Measurements from ENCODE around the gene RAVER1.

The RAVER1 gene

DNA sequence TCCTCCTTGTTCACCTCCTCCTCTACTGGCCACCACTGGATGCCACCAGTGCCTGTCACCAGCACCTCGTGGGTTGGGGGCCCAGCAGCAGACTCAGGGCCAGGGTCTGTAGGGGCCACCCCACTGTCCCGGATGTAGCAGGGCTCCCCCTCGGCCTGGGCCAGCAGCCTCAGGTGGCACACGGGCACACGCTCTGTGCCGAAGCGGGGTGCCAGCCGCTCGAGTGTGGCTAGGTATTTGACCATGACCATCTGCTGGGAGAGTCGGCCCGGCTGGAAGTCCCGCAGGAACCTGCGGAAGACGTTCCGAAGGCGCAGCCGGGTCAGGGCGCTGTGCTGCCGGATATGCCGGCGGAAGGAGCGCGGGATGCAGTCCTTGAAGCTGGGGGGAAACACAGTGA is 32.2 kb upstream of the RAVER1 start:
- H3K27me3 ChIP-seq (ENCODE audit: insufficient read depth, low read length) = no peaks in the 10 kb centered on the region
- H3K4me3 ChIP-seq (ENCODE audit: low read depth, low read length) = no peak overlapping the region
- H3K36me3 ChIP-seq (ENCODE audit: insufficient read depth, low read length) = no peaks in the 10 kb centered on the region; the same call in 1 of the 2 replicates
- H3K4me1 ChIP-seq (ENCODE audit: control insufficient read depth, insufficient read depth, low read length, unreplicated experiment) = no peaks in the 10 kb centered on the region
- no peak overlapping the region for H2AFZ ChIP-seq (ENCODE audit: low read length, unreplicated experiment)
- no peak overlapping the region for H3K27ac ChIP-seq (ENCODE audit: low read depth, low read length)
- no peaks in the 10 kb centered on the region for H3K79me2 ChIP-seq (ENCODE audit: control insufficient read depth, insufficient read depth, low read length, unreplicated experiment)

DNA sequence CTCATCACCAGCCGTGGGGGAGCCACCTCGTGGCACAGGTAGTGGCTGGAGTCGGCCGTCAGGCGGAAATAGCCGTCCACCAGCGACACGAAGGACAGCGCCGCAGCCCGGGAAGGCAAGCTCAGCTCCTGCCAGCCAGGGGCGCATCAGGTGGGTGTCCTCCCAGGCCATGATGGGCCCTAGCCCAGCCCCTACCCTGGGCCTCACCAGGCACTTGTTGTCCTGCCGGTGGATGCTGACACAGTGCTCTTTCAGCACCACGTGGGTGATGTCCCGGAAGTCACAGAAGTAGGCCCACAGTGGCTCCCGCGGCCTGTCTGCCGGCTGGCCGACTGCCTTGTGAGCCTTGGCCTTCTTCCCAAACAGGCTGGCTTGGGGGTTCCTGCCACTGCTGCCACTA is 31.3 kb upstream of the RAVER1 start:
- Histone ChIP-seq H3K27me3 (ENCODE audit: insufficient read depth, low read length) (no peaks in the 10 kb centered on the region), H2AFZ (ENCODE audit: low read length, unreplicated experiment) (no peak overlapping the region), H3K4me3 (ENCODE audit: low read depth, low read length) (no peak overlapping the region), H3K79me2 (ENCODE audit: control insufficient read depth, insufficient read depth, low read length, unreplicated experiment) (no peaks in the 10 kb centered on the region), H3K36me3 (ENCODE audit: insufficient read depth, low read length) (no peaks in the 10 kb centered on the region; the same call in 1 of the 2 replicates), H3K4me1 (ENCODE audit: control insufficient read depth, insufficient read depth, low read length, unreplicated experiment) (no peaks in the 10 kb centered on the region), H3K27ac (ENCODE audit: low read depth, low read length) (no peak overlapping the region)

DNA sequence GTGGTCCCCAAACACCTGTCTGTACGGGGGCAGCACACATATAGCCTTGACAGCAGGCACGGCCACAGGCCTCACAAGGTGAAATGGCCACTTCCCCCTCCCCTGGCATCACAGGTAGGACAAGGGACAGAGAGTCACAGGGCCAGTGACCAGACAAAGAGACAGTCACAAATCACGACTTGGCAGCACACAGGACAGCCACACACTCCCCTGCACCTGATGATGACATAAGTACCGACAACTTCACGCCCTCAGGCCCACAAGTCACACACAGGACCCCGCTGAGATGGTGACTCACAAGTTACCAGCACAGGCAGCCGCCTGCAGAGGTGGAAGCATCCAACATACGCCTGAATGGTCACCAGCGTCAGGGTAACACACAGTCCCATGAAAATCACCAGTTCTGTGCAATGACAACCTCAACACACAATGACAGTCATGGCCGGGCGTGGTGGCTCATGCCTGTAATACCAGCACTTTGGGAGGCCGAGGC is 30.5 kb upstream of the RAVER1 start:
- Histone ChIP-seq H3K79me2 (ENCODE audit: control insufficient read depth, insufficient read depth, low read length, unreplicated experiment) (no peaks in the 10 kb centered on the region), H3K36me3 (ENCODE audit: insufficient read depth, low read length) (no peaks in the 10 kb centered on the region; the same call in 1 of the 2 replicates), H3K27me3 (ENCODE audit: insufficient read depth, low read length) (no peaks in the 10 kb centered on the region), H3K27ac (ENCODE audit: low read depth, low read length) (no peak overlapping the region), H3K4me3 (ENCODE audit: low read depth, low read length) (no peak overlapping the region), H3K4me1 (ENCODE audit: control insufficient read depth, insufficient read depth, low read length, unreplicated experiment) (no peaks in the 10 kb centered on the region), H2AFZ (ENCODE audit: low read length, unreplicated experiment) (no peak overlapping the region)

DNA sequence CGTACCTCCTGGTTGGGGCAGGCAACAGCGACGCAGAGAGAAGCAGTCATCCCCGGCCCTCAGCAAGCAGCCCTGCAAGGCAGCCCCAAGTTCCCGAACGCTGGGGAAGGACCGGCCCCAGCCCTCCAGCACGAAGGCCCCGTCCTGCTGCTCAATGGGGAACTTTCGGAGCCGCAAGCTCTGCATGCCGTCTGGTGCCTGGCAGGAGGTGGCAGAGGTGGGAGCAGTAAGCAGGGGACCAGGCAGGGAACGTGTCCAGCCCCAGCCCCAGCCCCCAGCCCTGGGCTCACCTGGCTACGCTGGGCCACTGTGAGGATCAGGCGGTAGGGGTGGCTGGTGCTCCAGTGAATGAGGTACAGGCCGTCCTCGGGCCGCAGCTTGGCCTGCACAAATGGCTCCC is 28.9 kb upstream of the RAVER1 start:
- Histone ChIP-seq H3K27ac (ENCODE audit: low read depth, low read length) (no peak overlapping the region), H3K79me2 (ENCODE audit: control insufficient read depth, insufficient read depth, low read length, unreplicated experiment) (no peaks in the 10 kb centered on the region), H3K27me3 (ENCODE audit: insufficient read depth, low read length) (no peaks in the 10 kb centered on the region), H3K4me1 (ENCODE audit: control insufficient read depth, insufficient read depth, low read length, unreplicated experiment) (no peaks in the 10 kb centered on the region), H3K4me3 (ENCODE audit: low read depth, low read length) (no peak overlapping the region), H3K36me3 (ENCODE audit: insufficient read depth, low read length) (no peaks in the 10 kb centered on the region), H2AFZ (ENCODE audit: low read length, unreplicated experiment) (no peak overlapping the region)

DNA sequence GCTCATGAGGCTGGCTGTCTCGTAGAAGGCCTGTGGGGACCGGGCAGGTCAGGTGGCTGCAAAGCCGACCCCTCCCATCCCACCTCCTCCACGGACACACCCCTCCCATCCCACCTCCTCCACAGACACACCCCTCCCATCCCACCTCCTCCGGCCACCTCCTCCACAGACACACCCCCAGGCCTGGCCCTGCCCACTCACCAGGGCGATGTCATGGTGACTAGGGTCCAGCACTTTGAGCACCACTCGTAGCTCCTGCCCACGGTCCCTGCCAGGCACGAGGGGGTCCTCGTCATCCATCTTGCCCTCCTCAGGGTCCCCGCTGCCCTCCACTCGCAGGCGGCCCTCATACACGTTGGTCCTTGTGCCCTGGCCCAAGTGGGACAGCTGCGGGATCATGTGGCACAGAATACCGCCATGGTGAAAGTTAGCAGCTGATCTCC is 28.3 kb upstream of the RAVER1 start:
- Histone ChIP-seq H3K4me1 (ENCODE audit: control insufficient read depth, insufficient read depth, low read length, unreplicated experiment) (no peaks in the 10 kb centered on the region), H3K27ac (ENCODE audit: low read depth, low read length) (no peak overlapping the region), H2AFZ (ENCODE audit: low read length, unreplicated experiment) (no peak overlapping the region), H3K36me3 (ENCODE audit: insufficient read depth, low read length) (no peaks in the 10 kb centered on the region), H3K79me2 (ENCODE audit: control insufficient read depth, insufficient read depth, low read length, unreplicated experiment) (no peaks in the 10 kb centered on the region), H3K4me3 (ENCODE audit: low read depth, low read length) (no peak overlapping the region), H3K27me3 (ENCODE audit: insufficient read depth, low read length) (no peaks in the 10 kb centered on the region)

DNA sequence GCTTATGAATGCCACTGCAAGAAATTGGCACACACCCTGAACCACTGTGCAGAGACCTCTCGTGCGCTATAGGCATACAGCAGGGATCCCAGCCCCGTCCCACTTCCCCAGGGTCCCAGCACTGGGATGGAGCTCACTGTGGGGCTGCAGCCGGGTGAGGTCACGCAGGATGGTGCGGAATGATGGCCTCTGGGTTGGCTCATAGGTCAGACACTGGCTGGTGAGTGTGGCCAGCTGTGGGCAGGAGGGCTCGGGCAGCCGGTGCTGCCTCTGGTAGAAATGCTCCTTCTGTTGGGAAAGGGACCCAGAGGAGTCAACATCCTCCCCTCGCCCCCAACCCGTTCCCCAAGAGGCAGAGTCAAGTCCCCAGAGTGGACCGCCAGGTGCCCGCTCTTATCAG is 23.1 kb upstream of the RAVER1 start:
- H3K4me1 ChIP-seq (ENCODE audit: control insufficient read depth, insufficient read depth, low read length, unreplicated experiment) = no peaks in the 10 kb centered on the region
- H3K4me3 ChIP-seq (ENCODE audit: low read depth, low read length) = no peak overlapping the region
- H3K79me2 ChIP-seq (ENCODE audit: control insufficient read depth, insufficient read depth, low read length, unreplicated experiment) = no peaks in the 10 kb centered on the region
- H3K27me3 ChIP-seq (ENCODE audit: insufficient read depth, low read length) = no peaks in the 10 kb centered on the region
- H2AFZ ChIP-seq (ENCODE audit: low read length, unreplicated experiment) = no peak overlapping the region
- peaks cover 18% of the 10 kb centered on the region; the same call in 1 of the 2 replicates for H3K36me3 ChIP-seq (ENCODE audit: insufficient read depth, low read length)
- H3K27ac ChIP-seq (ENCODE audit: low read depth, low read length) = no peak overlapping the region

DNA sequence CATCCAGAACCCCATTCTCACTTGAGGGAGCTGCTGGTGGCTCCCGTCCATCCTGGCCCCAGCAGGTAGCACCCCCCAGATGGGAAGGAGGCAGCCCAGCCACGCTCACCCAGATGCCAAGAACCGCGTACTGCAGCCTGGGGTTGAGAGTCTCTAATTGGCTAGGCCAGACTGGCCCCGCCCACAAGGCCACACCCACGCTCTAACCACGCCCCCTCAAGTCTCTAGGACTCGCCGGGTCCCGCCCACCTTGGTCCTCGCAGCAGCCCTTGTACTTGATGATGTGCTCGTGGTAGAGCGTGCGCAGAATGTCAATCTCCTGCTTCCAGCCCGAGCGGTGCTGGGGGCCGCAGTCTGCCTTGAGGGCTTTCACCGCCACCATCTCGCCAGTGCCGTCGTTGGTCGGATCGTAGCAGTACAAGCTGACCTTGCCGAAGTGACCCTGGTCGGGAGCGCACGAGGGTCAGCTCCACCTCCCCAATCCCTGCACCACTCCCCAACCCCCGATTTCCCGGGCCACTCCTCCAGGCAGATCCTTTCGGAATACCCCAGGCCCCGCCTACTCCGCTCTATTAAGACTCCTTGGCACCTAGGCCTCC is 20.6 kb upstream of the RAVER1 start:
- Histone ChIP-seq H3K36me3 (ENCODE audit: insufficient read depth, low read length) (peaks cover 18% of the 10 kb centered on the region; the same call in 1 of the 2 replicates), H3K27me3 (ENCODE audit: insufficient read depth, low read length) (no peaks in the 10 kb centered on the region), H2AFZ (ENCODE audit: low read length, unreplicated experiment) (no peak overlapping the region), H3K27ac (ENCODE audit: low read depth, low read length) (no peak overlapping the region), H3K79me2 (ENCODE audit: control insufficient read depth, insufficient read depth, low read length, unreplicated experiment) (no peaks in the 10 kb centered on the region), H3K4me3 (ENCODE audit: low read depth, low read length) (no peak overlapping the region), H3K4me1 (ENCODE audit: control insufficient read depth, insufficient read depth, low read length, unreplicated experiment) (no peaks in the 10 kb centered on the region)

DNA sequence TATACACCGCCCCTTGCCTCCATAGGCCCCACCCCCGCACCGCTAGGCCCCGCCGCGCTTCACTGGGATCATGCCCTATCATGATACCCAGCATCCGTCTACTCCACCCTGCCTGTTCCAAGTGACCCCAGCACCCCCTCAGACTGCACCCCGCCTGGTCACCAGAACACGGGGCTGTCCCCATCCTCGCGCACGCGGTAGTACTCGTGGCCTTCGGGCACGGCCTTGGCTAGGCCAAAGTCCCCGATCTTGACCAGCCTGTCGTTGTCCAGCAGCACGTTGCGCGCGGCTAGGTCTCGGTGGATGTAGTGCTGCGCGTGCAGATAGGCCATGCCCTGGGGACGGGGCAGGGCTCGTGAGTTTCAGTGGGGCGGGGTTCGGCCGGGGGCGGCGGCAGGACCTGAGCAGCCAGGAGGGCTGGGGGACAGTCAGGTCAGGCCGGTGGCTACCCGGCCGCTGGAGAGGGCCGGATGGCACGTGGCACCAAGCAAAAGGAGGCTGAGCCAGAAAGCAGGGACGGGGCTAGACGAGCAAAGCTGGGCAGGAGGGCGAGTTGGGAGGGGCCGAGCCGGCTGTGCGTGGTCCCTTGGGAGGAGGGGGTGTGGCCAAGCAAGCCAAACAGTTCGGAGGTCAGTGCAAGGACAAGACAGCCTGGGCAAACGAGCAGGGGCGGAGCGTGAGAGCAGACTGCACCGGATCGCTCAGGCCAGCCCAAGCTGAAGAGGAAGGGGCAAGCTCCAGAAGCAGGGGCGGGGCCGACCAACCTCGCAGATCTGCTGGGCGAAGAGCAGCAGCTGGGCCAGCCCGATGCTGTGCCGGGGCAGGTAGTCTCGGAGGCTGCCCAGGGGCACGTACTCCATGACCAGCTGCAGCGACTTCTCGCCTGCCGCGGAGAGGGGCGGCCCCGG is 19.7 kb upstream of the RAVER1 start:
- no peaks in the 10 kb centered on the region for H3K27me3 ChIP-seq (ENCODE audit: insufficient read depth, low read length)
- no peak overlapping the region for H3K4me3 ChIP-seq (ENCODE audit: low read depth, low read length)
- H2AFZ ChIP-seq (ENCODE audit: low read length, unreplicated experiment) = no peak overlapping the region
- no peaks in the 10 kb centered on the region for H3K4me1 ChIP-seq (ENCODE audit: control insufficient read depth, insufficient read depth, low read length, unreplicated experiment)
- no peaks in the 10 kb centered on the region for H3K79me2 ChIP-seq (ENCODE audit: control insufficient read depth, insufficient read depth, low read length, unreplicated experiment)
- no peak overlapping the region for H3K27ac ChIP-seq (ENCODE audit: low read depth, low read length)
- H3K36me3 ChIP-seq (ENCODE audit: insufficient read depth, low read length) = peaks cover 18% of the 10 kb centered on the region; the same call in 1 of the 2 replicates

DNA sequence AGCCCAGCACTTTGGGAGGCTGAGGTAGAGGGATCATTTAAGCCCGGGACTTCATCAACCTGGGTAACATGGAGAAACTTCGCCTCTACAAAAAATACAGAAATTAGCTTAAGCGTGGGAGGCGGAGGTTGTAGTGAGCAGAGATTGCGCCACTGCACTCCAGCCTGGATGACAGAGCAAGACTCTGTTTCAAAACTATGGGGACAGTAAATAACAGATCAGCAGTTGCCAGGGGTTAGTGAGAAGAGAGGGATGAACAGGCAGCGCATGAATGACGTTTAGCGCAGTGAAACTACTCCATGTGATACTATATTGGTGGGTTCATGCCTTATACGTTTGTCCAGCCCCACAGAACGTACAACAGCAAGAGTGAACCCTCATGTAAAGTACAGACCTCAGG is 13.2 kb upstream of the RAVER1 start:
- Histone ChIP-seq H2AFZ (ENCODE audit: low read length, unreplicated experiment) (no peak overlapping the region), H3K4me3 (ENCODE audit: low read depth, low read length) (no peak overlapping the region), H3K27ac (ENCODE audit: low read depth, low read length) (peak overlapping the region; percentile 48)

DNA sequence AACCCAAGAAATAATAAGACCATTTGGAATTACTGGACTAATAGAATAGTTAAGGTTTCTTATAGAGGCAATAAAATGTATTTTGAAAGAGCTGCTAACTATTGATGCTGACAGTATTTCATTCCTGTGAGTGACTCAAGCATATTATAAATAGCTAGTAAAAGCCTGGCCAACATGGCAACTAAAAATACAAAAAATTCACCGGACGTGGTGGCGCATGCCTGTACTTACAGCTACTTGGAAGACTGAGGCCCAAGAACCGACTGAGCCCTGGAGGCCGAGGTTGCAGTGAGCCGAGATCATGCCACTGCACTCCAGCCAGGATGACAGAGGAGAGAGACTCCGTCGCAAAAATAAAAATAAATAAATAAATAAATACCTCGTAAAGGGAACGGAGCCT is 11.5 kb upstream of the RAVER1 start:
- Histone ChIP-seq H3K4me1 (ENCODE audit: control insufficient read depth, insufficient read depth, low read length, unreplicated experiment) (peaks cover 3% of the 10 kb centered on the region), H3K36me3 (ENCODE audit: insufficient read depth, low read length) (no peaks in the 10 kb centered on the region), H2AFZ (ENCODE audit: low read length, unreplicated experiment) (no peak overlapping the region), H3K27me3 (ENCODE audit: insufficient read depth, low read length) (no peaks in the 10 kb centered on the region), H3K79me2 (ENCODE audit: control insufficient read depth, insufficient read depth, low read length, unreplicated experiment) (no peaks in the 10 kb centered on the region), H3K4me3 (ENCODE audit: low read depth, low read length) (no peak overlapping the region), H3K27ac (ENCODE audit: low read depth, low read length) (no peak overlapping the region)

More for the DNA sequence above, 13.2 kb upstream of the RAVER1 start:
- Histone ChIP-seq H3K27me3 (ENCODE audit: insufficient read depth, low read length) (no peaks in the 10 kb centered on the region), H3K79me2 (ENCODE audit: control insufficient read depth, insufficient read depth, low read length, unreplicated experiment) (no peaks in the 10 kb centered on the region), H3K36me3 (ENCODE audit: insufficient read depth, low read length) (no peaks in the 10 kb centered on the region), H3K4me1 (ENCODE audit: control insufficient read depth, insufficient read depth, low read length, unreplicated experiment) (peaks cover 3% of the 10 kb centered on the region)
